ENCODE data around the gene ANTXR2.
"Not testable (repeated sequence)": the region's sequence is repeated elsewhere in the genome, so short reads cannot be mapped to it uniquely, and the experiment has no call there.

ANTXR2 gene

GRCh38 chr4:80072744-80073472, at the start of gene ANTXR2:
ANTXR2 (minus strand) TSS chr4:80073229; CDS start chr4:80072560, 669 bp downstream.
- DNase-seq, result peak; percentile 69

GRCh38 chr4:80121815-80122214, 48.8 kb upstream of the ANTXR2 start:
- DNase-seq, result not testable (repeated sequence)

- not testable (repeated sequence) for DNase-seq
Measured at GRCh38 chr4:80119620-80120019, 46.6 kb upstream of the ANTXR2 start.

GRCh38 chr4:80116516-80116915, 43.5 kb upstream of the ANTXR2 start:
- no peak for DNase-seq

GRCh38 chr4:80115368-80116181, 42.5 kb upstream of the ANTXR2 start:
- no peak for DNase-seq

- DNase-seq, result no peak
Measured at GRCh38 chr4:80114732-80115265, 41.8 kb upstream of the ANTXR2 start.

GRCh38 chr4:80113615-80114014, 40.6 kb upstream of the ANTXR2 start:
- DNase-seq, result no peak

GRCh38 chr4:80112236-80112635, 39.2 kb upstream of the ANTXR2 start:
- DNase-seq, result no peak

GRCh38 chr4:80111276-80111675, 38.2 kb upstream of the ANTXR2 start:
- DNase-seq, result no peak

GRCh38 chr4:80107374-80107773, 34.3 kb upstream of the ANTXR2 start:
- DNase-seq, result no peak

- no peak for DNase-seq
Measured at GRCh38 chr4:80104927-80105326, 31.9 kb upstream of the ANTXR2 start.

- DNase-seq, result no peak
Measured at GRCh38 chr4:80103629-80104028, 30.6 kb upstream of the ANTXR2 start.

- no peak for DNase-seq
Measured at GRCh38 chr4:80101792-80102116, 28.7 kb upstream of the ANTXR2 start.

GRCh38 chr4:80101071-80101791, 28.2 kb upstream of the ANTXR2 start:
- no peak for DNase-seq

GRCh38 chr4:80099671-80100070, 26.6 kb upstream of the ANTXR2 start:
- DNase-seq, result no peak

GRCh38 chr4:80098635-80099034, 25.6 kb upstream of the ANTXR2 start:
- no peak for DNase-seq

GRCh38 chr4:80097400-80098177, 24.6 kb upstream of the ANTXR2 start:
- DNase-seq, result no peak

GRCh38 chr4:80096175-80096850, 23.3 kb upstream of the ANTXR2 start:
- no peak for DNase-seq

GRCh38 chr4:80094191-80094590, 21.2 kb upstream of the ANTXR2 start:
- DNase-seq, result no peak

GRCh38 chr4:80093563-80093962, 20.5 kb upstream of the ANTXR2 start:
- DNase-seq, result no peak

- no peak for DNase-seq
Measured at GRCh38 chr4:80092847-80093246, 19.8 kb upstream of the ANTXR2 start.

GRCh38 chr4:80092088-80092487, 19.1 kb upstream of the ANTXR2 start:
- no peak for DNase-seq

Data from activated CD4-positive, alpha-beta T cell treated with anti-CD3 and anti-CD28 coated beads for 48 hours (primary cell).